HEK293 (cell line): ENCODE results near the gene HLA-DPA1.

ENCODE experiments used
- CTCF ChIP-seq: fragments of 450-650 bp; formaldehyde crosslinking; IDR thresholded peaks from 2 replicates; pipeline ENCODE4 v1.5.1; 2016; ENCODE audit warnings: missing biosample characterization, missing genetic modification characterization
- ZNF121 ChIP-seq: fragments of 450-650 bp; formaldehyde crosslinking; IDR thresholded peaks from 2 replicates; pipeline ENCODE4 v1.5.1; 2016; ENCODE audit warnings: missing biosample characterization, missing genetic modification characterization

GRCh38 chr6:33023536-33023935 is 49.9 kb downstream of the HLA-DPA1 start:
- TF ChIP-seq ZNF121 (tag by site-specific recombination) (no peak), CTCF (tag by site-specific recombination) (no peak)
